Effector memory CD8-positive, alpha-beta T cell (primary cell): ENCODE measurements around the gene NEURL2.
A peak's percentile ranks its signal among the peaks of the same experiment; 100 is the strongest.

Experiments
- ATAC-seq: fragments of 150-1000 bp; cut with Tn5 transposase; replicated peaks from 2 replicates; pipeline ENCODE4 v1.10.0; 2021; ENCODE audit warnings: mild to moderate bottlenecking, moderate library complexity
- DNase-seq, 3 experiments: peaks; one replicate each; pipeline ENCODE4 v3.0.0; 2021
- H3K27ac Mint-ChIP-seq, 2 donors: one replicate each; pipeline ENCODE4 v1.8.0; 2022; ENCODE audit warnings: mild to moderate bottlenecking in 2 of 2, mixed read lengths in 2 of 2, moderate library complexity in 2 of 2
- H3K27me3 Mint-ChIP-seq, 2 donors: one replicate each; pipeline ENCODE4 v1.8.0; 2022; ENCODE audit warnings: mixed read lengths in 2 of 2
- H3K36me3 Mint-ChIP-seq: one replicate; pipeline ENCODE4 v1.8.0; 2022; ENCODE audit warnings: mild to moderate bottlenecking, moderate library complexity, mixed read lengths; ENCODE audit not compliant: insufficient read depth
- H3K4me1 Mint-ChIP-seq, 2 donors: one replicate each; pipeline ENCODE4 v1.8.0; 2022; ENCODE audit warnings: low read depth in 2 of 2, mixed read lengths in 2 of 2
- H3K4me3 Mint-ChIP-seq, 2 donors: one replicate each; pipeline ENCODE4 v1.8.0; 2022; ENCODE audit warnings: mild to moderate bottlenecking in 2 of 2, mixed read lengths in 2 of 2, moderate library complexity in 2 of 2
- H3K9me3 Mint-ChIP-seq, 2 donors: one replicate each; pipeline ENCODE4 v1.8.0; 2022; ENCODE audit warnings: mixed read lengths in 2 of 2

NEURL2 gene

GRCh38 chr20:45863543-45864470, 27.2 kb downstream of the NEURL2 start:
- H3K36me3 Mint-ChIP-seq, result peaks cover 8% of the 10 kb centered on the region
- no peak for ATAC-seq
- no peak overlapping the region for H3K4me3 Mint-ChIP-seq
- H3K27me3 Mint-ChIP-seq, result no peaks in the 10 kb centered on the region
- H3K4me1 Mint-ChIP-seq, result peaks cover 2 to 8% of the 10 kb centered on the region in 2 donors
- H3K27ac Mint-ChIP-seq, result peak overlapping the region in 1 of 2 donors; percentile 23
- H3K9me3 Mint-ChIP-seq, result no peaks in the 10 kb centered on the region
- no peak for DNase-seq

DNA sequence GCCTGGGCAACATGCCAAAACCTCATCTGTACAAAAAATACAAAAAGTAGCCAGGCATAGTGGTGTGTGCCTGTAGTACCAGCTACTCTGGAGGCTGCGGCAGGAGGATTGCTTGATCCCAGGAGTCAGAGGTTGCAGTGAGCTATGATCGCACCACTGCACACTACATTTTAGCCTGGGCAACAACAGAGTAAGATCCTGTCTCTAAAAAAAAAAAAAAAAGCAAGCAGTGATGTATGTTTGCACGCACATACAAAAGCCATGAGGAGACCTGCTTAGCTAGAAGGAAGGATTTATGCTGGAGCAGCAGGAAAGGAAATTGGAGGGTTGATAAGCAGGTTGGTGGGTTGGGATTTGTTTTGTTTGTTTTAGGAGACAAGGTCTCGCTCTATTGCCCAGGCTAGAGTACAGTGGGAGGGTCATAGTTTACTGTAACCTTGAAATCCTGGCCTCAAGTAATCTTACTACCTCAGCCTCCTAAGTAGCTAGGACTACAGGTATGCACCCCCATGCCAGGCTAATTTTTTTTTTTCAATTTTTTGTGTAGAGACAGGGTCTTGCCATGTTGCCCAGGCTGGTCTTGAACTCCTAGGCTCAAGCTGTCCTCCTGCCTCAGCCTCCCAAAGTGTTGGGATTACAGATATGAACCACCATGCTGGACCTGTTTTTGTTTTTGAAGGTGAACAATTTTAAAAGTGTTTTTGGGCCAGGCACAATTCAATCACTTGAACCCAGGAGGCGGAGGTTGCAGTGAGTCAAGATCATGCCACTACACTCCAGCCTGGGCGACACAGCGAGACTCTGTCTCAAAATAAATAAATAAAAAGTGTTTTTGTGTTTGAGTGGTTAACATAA, 29.6 kb downstream of the NEURL2 start:
- DNase-seq (no peak), ATAC-seq (no peak)
- Mint-ChIP-seq H3K4me1 (peaks cover 18 to 22% of the 10 kb centered on the region in 2 donors), H3K9me3 (no peaks in the 10 kb centered on the region), H3K27me3 (no peaks in the 10 kb centered on the region), H3K36me3 (peaks cover 23% of the 10 kb centered on the region), H3K27ac (no peak overlapping the region), H3K4me3 (no peak overlapping the region)

DNA sequence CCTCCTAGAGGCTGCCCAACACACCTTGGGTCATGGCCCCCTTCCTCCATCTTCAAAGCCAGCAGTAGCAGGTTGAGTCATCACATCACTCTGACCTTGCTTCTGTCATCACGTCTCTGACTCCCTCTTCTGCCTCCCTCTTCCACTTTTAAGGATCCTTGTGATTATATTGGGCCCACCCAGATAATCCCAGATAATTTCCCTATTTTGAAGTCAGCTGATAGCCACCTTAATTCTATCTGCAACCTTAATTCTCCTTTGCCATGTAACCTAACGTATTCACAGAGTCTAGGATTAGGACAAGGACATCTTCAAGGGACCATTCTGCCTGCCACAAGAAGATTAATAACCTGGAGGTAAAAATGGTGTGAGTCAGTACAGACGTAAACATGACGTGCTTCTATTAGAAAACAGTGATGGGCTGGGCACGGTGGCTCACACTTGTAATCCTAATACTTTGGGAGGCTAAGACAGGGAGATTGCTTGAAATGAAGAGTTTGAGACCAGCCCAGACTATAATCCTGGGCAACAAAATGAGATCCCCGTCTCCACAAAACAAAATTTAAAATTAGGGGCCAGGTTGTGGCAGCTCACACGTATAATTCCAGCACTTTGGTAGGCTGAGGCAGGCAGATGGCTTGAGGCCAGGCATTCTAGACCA, 30.3 kb downstream of the NEURL2 start:
- Mint-ChIP-seq H3K9me3 (no peaks in the 10 kb centered on the region), H3K27me3 (no peaks in the 10 kb centered on the region), H3K4me1 (peaks cover 23 to 28% of the 10 kb centered on the region in 2 donors), H3K4me3 (no peak overlapping the region), H3K36me3 (peaks cover 23% of the 10 kb centered on the region), H3K27ac (no peak overlapping the region)
- no peak for ATAC-seq
- no peak for DNase-seq

DNA sequence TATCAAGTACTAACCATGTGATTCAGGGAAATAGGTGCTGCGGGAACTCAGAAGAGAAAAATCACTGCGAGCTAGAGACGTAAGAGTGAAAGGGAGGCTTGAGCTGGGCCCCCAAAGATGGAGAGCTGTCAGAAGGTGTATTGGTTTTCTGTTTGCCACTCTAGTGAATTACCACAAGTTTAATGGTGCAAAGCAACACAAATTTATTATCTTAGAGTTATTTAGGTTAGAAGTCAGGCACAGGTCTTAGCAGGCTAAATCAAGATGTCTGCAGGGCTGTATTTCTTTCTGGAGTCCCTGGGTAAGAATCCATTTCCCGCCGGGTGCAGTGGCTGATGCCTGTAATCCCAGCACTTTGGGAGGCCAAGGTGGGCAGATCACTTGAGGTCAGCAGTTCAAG, 31.1 kb downstream of the NEURL2 start:
- Mint-ChIP-seq H3K36me3 (peaks cover 23% of the 10 kb centered on the region), H3K4me1 (peaks cover 25 to 33% of the 10 kb centered on the region in 2 donors), H3K9me3 (no peaks in the 10 kb centered on the region), H3K4me3 (no peak overlapping the region), H3K27me3 (no peaks in the 10 kb centered on the region), H3K27ac (no peak overlapping the region)
- DNase-seq (no peak), ATAC-seq (no peak)

- Mint-ChIP-seq H3K4me1 (peaks cover 26 to 39% of the 10 kb centered on the region in 2 donors), H3K9me3 (no peaks in the 10 kb centered on the region), H3K27me3 (no peaks in the 10 kb centered on the region), H3K4me3 (peak overlapping the region; percentile 97 to 99), H3K27ac (peak overlapping the region; percentile 96 to 97), H3K36me3 (peaks cover 34% of the 10 kb centered on the region)
- ATAC-seq (peak; percentile 14), DNase-seq (no peak)
Measured at GRCh38 chr20:45857882-45858216, 33.2 kb downstream of the NEURL2 start.

GRCh38 chr20:45857114-45857881, 33.7 kb downstream of the NEURL2 start, which contains the start of the genes ACOT8 and ZSWIM3:
Gene ACOT8, minus strand, starts transcription at chr20:45857392. Its CDS starts 77 bp downstream, at chr20:45857315.
Gene ZSWIM3, plus strand, starts transcription at chr20:45857614. Its CDS starts 212 bp downstream, at chr20:45857826.
- Mint-ChIP-seq H3K27ac (peak within 1 kb of the TSS; percentile 96 to 97), H3K36me3 (peaks cover 36% of the 10 kb centered on the region), H3K4me1 (peaks cover 26 to 39% of the 10 kb centered on the region in 2 donors), H3K9me3 (no peaks in the 10 kb centered on the region), H3K27me3 (no peaks in the 10 kb centered on the region), H3K4me3 (peak within 1 kb of the TSS; percentile 97 to 99)
- ATAC-seq (peak; percentile 94), DNase-seq (peak; percentile 94 to 96 (median 96))

GRCh38 chr20:45853484-45853883, 37.5 kb downstream of the NEURL2 start:
- Mint-ChIP-seq H3K9me3 (no peaks in the 10 kb centered on the region), H3K27ac (no peak overlapping the region), H3K27me3 (no peaks in the 10 kb centered on the region), H3K4me3 (peak overlapping the region in 1 of 2 donors; percentile 46), H3K4me1 (peaks cover 25 to 28% of the 10 kb centered on the region in 2 donors), H3K36me3 (peaks cover 47% of the 10 kb centered on the region)
- ATAC-seq, result no peak
- DNase-seq, result no peak

- Mint-ChIP-seq H3K4me3 (no peak overlapping the region), H3K4me1 (peaks cover 16 to 20% of the 10 kb centered on the region in 2 donors), H3K27ac (peak overlapping the region; percentile 44 to 83), H3K36me3 (peaks cover 45% of the 10 kb centered on the region), H3K9me3 (no peaks in the 10 kb centered on the region), H3K27me3 (no peaks in the 10 kb centered on the region)
- ATAC-seq (no peak), DNase-seq (no peak)
Measured at GRCh38 chr20:45852326-45852725, 38.7 kb downstream of the NEURL2 start.

DNA sequence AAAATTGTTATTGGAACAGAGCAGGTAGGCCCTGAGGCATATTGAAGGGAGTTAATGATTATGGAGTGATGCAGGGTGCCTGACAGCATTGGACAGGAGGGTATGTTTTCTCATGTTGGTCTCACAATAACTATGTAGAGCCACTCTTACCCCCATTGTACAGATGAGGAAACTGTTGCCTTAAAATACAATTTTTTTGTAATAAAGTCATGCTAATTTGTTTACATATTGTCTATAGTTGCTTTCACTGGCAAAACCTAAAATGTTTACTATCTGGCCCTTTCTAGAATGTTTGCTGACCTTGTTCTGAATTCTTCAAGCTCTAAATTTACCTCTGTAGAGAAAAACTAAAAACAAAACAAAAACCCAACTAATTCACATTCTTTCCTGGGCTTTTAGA, 39.5 kb downstream of the NEURL2 start:
- Mint-ChIP-seq H3K27me3 (no peaks in the 10 kb centered on the region), H3K36me3 (peaks cover 42% of the 10 kb centered on the region), H3K9me3 (no peaks in the 10 kb centered on the region), H3K4me3 (no peak overlapping the region), H3K4me1 (peaks cover 9 to 18% of the 10 kb centered on the region in 2 donors), H3K27ac (no peak overlapping the region)
- ATAC-seq, result no peak
- DNase-seq, result no peak

GRCh38 chr20:45850926-45851325, 40.1 kb downstream of the NEURL2 start:
- H3K9me3 Mint-ChIP-seq, result no peaks in the 10 kb centered on the region
- H3K27me3 Mint-ChIP-seq, result no peaks in the 10 kb centered on the region
- DNase-seq, result no peak
- H3K27ac Mint-ChIP-seq, result no peak overlapping the region
- no peak overlapping the region for H3K4me3 Mint-ChIP-seq
- ATAC-seq, result no peak
- peaks cover 44% of the 10 kb centered on the region for H3K36me3 Mint-ChIP-seq
- H3K4me1 Mint-ChIP-seq, result peaks cover 5 to 12% of the 10 kb centered on the region in 2 donors

DNA sequence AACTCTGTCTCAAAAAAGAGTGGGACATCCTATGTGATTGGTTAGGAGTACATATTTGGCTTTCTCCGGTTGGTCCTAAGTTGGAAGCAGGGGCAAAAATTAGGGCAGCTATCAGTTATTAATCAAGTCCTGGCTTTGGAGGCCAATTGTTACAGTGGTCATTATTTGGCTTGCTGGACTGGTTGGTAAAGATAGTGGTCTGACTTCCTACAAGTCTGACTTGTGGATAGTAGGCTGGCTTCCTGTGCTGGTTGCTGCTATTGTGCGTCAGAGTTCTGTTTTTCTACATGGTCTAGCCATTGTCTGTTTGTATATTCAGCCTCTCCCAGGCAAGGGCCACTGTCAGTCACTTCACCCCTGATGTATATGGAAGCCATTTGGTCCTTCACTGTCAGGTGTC, 40.8 kb downstream of the NEURL2 start:
- ATAC-seq (no peak), DNase-seq (no peak)
- peaks cover 4 to 9% of the 10 kb centered on the region in 2 donors for H3K4me1 Mint-ChIP-seq
- H3K27me3 Mint-ChIP-seq, result no peaks in the 10 kb centered on the region
- no peak overlapping the region for H3K4me3 Mint-ChIP-seq
- H3K27ac Mint-ChIP-seq, result no peak overlapping the region
- peaks cover 49% of the 10 kb centered on the region for H3K36me3 Mint-ChIP-seq
- no peaks in the 10 kb centered on the region for H3K9me3 Mint-ChIP-seq

DNA sequence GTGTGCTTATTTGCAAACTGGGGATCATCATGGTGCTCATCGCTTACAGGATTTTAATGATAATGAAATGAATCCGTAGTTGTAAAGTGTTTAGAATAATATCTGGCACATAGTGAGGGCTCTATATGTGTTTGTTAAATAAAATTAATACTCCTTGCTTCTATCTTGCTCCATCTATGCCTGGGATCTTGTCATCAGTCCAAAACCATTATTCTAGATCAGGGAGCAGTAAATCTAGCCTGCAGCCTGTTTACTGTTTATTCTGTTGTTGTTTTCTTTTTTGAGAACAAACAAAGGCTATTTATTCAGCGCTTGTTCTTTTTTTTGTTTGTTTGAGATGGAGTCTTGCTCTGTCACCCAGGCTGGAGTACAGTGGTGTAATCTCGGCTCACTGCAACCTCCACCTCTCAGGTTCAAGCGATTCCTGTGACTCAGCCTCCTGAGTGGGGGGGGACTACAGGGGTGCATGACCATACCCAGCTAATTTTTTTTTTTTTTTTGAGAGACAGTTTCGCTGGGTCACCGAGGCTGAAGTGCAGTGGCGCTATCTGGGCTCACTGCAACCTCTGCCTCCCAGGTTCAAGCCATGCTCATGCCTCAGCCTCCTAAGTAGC, 41.9 kb downstream of the NEURL2 start:
- ATAC-seq, result no peak
- Mint-ChIP-seq H3K4me3 (no peak overlapping the region), H3K36me3 (peaks cover 55% of the 10 kb centered on the region), H3K27ac (no peak overlapping the region), H3K27me3 (no peaks in the 10 kb centered on the region), H3K9me3 (no peaks in the 10 kb centered on the region), H3K4me1 (peaks cover 0 to 9% of the 10 kb centered on the region in 2 donors)
- DNase-seq, result no peak
